NCI-H524 treated with DMSO at 0.1 percent for 48 hours (cell line): ENCODE measurements around the gene MLLT3.

Source experiments
- DNase-seq: peaks from one replicate; lab custom pipeline; 2025; lab: John Stamatoyannopoulos, UW

The MLLT3 gene

DNA sequence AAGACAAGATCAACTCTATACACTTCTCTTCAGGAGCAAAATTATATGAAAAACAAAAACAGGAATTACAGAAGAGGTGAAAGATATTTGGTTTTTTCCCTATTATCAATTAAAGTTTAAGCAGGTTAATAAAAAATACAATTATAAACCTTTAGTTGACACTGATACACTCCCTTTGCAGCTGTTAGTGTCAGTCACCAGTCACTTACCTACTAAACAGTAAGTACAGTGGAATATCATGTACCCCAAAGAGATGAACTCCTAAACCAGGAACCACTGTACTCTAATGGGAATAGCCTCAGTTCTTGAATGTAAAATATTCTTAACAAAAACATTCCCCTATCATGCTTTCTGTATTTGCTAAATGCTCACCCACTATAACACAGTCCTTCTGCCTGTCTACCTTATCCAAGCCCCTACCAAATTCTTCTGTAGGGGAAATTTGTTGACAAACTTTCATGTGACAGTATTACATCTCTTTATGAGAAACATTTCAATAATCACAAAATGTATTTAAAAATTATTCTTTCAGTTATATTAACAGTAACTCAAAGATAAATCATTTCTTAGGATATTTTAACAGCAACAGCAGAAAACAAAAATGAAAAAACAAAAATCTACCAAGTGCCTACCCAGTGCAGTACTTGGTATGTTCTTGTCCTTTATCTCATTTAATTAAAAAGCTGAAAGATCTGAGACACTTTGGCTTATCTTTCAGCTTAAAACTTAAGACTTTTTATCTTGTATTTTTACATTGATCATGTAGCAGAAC lies 212.8 kb downstream of the MLLT3 start:
- DNase-seq: no peak

DNA sequence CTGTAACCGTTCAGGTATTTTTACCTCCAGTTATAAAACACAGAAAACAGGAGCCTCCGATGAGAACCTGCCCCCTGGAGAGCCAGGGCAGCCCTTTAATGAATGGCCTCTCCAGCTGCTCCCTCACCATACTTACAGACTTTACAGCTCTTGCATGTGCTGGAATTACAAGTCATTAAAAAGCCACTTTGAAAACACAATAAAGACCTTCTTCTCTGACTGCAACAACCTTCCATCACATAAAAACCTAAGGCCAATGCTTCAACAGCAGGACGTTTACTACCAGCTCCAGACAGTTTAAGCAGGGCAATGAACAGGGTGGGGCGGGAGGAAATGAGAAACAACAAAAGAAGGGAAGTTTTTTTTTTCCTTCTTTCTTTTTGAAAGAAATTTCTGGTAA lies 213.8 kb downstream of the MLLT3 start:
- DNase-seq: no peak

DNA sequence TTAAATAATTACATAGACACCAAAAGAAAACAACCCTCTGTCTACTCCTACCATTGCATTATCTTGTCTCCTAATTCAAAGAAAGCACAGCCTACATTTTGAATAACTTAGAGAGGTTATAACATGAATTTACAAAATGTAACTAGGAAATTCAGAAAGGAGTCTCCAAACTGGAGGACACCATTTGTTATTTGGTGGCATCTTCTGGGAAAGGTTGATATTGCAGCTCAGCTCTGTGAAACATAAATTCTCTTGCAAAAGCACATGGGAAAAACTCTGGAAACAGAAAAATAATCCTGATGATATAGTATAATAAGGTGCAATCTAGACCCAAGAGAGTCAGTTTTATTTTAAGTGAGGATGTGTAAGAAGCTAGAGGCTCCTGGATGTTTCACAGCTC lies 215.3 kb downstream of the MLLT3 start:
- DNase-seq: no peak

DNA sequence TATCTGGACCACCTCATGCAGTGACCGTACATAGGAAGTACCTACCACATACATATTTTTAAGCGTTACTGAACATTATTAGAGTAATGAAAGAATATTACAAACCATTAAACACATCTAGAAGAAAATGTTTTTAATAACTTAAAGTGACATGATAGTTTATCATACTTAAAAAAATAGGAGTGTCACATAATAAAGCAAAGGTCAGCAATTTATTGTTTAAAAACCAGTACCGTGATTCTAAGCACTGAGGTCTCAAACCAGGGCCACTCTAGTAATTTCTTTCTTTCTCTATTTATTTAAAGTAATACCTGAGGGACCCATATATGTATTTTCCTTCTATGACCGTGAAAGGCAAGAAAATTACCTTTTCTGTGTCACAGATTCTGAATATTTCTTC lies 216.0 kb downstream of the MLLT3 start:
- no peak for DNase-seq

DNA sequence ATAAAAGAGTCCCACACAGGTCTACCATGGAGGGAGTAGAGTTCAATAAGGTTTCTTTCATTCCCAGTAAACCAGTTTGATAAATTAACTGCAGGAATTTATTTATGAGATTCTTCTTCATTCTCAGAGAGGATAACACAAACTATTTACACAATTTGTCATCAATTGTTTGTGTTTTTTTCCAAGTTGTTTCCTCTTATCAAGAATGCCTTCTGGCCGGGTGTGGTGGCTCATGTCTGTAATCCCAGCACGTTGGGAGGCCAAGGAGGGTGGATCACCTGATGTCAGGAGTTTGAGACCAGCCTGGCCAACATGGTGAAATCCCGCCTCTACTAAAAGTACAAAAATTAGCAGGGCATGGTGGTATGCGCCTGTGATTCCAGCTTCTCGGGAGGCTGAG lies 216.7 kb downstream of the MLLT3 start:
- no peak for DNase-seq

DNA sequence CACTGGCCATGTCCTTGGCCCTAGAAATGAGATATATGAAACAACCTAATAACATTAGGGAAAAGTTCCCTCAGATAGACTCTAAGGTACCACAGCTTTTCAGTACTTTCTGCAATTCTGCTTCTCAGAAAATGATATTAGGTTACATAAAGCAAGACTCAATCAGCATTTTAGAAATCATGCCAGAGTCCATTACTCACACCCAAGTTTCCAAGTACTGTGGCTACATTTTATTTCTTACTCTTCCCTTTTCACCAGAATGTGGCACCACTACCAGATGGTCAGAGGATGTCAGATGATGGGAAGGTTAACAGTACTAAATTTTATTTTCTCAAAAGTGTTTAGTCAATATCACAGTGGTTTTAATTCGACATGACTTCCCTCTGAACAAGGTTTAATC lies 217.2 kb downstream of the MLLT3 start:
- DNase-seq: no peak

DNA sequence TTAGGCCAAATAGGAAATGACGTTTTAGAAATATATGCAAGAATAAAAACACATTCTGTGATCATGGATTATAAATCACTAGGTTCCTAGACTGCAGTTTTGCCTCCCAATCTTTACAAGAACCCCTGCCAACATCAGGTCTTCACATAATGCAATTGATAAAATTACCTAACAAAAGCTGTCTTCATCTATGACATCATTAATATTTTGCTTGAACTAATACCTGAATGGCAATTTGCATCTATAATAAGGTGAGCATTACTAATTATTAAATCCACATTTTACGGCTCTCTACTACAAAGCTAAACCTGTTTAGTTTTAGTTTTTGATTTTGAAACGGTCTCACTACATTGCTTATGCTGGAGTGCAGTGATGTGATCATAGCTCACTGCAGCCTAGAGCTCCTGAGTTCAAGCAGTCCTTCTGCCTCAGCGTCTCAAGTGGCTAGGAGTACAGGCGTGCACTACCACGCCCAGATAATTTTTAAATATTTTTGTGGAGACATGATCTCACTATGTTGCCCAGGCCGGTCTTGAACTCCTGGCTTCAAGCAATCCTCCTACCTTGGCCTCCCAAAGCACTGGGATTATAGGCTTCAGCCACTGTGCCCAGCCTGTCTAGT lies 218.0 kb downstream of the MLLT3 start:
- DNase-seq: no peak

DNA sequence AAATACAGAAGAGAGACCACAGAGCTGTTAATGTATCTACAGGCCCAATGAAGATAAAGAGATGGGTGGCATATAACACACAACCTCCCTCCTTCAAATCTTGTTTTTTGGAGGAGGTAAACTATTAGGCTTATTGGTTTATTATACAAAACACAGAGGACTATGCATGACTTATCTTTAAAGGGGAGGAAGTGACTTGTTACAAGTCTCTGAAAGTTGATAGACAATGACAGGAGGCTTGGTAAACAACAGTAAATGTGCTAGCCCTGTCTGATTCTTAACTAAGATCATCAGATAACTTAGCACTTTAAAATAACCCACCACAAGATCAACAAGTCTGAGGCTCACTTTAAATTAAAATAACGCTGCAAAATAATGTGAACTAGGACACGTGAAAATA lies 219.0 kb downstream of the MLLT3 start:
- no peak for DNase-seq

DNA sequence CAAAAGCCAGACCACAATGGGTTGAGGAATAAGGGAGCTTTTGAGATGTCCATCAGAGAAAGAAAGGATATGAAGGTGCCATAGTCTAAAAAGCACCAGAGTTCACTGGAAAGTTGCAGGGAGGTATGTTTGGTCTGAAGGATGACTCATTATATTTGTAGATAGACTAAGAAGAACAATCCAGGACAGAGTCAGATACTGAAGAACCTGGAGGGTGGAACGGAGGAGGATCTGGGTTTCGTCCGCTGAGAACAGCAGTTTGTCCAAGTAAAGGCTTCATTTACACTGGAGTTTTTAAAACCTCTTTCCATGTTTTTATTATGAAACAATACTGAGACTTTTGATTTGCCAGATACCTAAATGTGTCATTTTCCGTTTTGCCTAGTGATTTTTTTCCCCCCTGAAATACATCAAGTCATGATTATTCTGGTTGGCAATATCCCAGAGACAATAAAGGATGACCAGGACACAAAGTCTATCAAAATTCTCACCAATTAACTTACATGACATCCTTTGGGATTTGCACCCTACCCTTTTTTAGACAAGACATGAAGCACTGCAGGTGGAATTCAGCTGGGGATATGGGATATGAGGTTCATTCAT lies 219.9 kb downstream of the MLLT3 start:
- no peak for DNase-seq

DNA sequence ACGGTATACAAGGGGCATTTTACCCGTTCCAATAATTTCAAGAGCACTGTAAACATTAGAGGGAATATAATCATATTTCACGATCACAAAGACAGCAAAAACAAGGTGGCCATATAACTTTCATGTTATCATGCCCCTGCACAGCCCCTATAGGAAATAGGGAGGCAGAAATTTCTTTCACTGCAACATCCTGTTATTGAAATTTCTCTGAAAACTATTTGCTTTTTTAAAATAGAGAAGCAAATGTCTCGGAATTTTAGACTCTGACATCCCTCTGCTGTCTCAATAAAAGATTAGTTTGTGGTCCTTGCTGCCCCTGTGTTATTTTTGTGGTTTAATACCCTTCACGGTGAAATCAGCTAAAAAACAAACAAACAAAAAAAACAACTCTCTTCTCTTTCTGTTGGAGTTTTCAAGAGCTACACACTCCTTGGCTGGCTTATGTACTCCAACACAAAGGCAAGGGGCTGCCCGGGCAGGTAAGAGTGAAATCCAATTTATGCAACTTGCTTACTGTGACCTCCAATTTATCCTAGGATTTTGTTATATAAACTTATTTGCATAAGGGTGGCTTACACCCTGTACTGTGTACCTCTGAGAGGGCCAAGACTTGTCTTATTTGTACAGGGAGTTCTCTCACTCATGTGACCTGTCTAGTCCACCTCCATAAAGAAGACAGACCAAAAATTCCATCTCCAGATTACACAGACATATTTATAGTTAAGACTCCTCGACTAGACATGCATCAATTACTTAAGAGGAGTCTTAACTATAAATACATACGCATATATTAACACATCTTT lies 223.6 kb downstream of the MLLT3 start:
- no peak for DNase-seq

DNA sequence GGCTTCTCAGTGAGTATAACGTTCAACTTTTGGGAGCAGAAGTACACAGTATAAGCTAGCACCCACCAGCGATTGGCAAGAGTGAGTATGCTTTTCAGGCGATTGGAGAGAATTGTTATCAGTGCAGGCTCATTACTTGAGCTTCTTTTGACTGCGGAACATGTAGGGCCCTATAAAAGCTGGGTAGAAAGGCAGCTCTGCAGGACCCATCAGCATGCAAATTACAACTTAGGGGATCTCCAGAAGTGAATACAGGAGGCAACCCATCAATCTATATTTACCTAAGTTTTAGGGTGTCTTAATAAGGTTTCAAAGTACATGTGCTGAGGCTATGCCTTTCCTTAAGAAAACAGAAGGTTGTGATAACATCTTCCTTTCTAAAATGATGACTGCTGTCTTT lies 225.0 kb downstream of the MLLT3 start:
- DNase-seq: no peak

DNA sequence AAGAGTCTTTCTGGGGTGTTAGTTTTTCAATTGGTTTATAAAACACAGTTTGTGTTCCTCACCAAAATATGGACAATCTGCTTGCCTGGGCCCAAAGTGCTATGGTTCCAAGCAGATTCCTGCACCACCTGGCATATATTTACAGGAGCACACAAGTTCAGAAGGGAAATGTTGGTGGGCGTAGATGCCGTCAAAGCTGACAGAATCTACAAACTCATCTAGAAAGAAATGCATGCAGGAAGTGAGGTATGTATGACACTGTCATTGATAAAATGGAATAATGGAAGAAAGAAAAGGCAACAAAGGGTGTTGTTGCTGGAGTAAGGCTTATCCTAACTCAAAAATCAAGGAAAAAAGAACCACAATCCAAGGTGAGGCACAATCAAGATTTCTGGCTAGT lies 225.8 kb downstream of the MLLT3 start:
- DNase-seq: no peak

DNA sequence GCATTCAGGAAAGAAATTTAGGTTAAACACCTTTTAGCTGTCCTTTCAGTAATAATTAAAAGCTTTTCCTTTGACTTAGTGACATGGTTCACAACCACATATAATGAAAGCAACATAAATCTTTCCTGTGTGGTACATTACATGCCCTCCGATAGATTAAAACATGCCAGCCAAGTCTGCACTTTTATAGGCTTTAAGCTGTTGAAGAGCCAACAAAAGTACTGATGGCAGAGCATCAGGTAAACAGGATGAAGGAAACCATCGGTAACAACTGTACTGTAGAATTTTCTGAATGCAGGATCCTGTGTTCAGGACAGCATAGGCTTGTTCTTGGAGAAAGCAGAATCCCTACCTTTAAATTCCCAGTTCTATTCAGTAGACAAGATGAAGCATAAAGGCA lies 226.6 kb downstream of the MLLT3 start:
- no peak for DNase-seq

DNA sequence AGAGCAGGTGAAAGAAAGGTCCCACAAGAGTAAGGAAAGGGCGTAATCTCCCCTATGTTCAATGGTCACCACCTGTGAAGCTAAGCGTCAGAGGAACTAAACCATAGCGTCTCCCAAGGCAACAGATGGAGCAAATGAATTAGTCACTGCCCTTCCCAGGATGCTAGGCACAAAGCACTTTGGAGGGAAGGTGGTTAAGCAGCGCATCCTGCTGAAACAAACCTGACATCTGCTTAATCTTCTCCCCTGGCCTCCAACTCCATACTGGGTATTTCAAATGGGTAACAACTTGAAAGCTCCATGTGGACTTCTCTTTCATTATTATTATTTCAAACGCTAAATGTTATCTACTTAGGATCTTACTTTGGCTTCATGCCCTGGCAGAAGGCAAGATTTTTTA lies 227.3 kb downstream of the MLLT3 start:
- peak; percentile 78 for DNase-seq

DNA sequence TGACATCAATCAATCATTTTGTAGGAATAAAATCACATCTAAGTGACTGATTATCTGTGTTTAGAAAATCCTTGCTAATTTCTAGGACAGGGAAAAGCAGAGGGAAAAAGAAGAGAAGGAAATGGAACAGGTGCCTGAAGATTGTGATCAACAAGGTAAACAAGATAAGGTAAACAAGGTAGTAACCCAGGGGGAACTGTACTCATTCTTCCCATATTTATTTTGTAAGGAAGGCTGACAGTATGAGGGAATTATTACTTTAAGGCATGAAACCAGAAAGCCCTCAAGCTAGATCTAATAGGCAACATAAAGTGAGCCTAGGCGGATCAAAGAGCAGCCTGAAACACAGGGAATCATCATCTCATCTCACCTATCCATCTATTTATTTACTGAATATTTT lies 231.1 kb downstream of the MLLT3 start:
- DNase-seq: no peak

DNA sequence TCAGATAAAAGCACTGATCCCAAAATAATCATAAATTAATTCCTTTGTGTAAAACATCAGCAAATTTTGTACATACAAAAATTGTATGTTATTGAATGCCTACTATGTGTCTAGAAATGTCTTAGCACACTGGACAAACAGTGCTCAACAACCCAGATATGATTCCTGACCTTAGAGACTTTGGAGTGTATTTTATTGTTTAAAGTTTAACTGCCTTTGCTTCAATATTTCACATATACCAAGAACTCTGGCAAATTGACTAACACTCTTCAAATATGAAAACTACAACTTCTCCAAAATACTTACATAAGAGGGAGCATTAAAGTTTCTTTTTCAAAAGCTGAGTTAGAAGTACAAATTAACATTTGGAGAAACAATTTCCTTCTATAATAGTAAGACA lies 231.9 kb downstream of the MLLT3 start:
- no peak for DNase-seq

DNA sequence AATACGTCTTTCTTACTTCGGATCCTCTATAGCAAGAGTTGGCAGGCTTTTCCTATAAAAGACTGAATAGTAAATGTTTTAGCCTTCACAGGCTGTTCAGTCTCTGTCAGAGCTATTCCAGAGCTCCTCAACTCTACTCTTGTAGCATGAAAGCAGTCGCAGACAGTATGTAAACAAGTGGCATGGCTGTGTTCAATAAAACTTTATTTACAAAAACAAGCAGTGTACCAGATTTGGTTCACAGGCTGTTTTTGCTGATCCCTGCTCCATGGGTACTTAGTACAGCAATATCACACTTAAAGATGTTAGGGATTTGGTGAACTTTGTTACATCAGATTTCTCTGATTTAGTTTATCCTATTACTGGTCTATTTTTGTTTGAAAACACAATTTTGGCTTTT lies 235.2 kb downstream of the MLLT3 start:
- DNase-seq: no peak

DNA sequence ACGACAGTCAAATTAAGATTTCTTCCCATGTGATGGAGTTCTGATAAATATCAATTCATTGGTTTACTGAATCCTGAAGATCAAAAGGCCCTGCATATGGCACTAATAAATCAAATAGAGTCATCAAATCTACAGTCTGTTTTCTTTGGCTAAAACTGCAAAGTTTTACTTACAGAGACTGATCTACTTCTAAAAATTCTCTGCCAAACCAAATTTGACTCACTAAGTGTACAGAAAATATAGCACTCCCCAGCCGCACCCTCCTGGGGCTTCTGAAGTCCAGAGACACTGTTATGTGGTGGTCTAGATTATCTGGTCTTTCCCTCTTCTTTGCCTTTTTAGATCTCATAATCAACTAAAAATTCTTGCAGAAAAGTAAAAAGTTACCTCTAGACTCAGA lies 237.7 kb downstream of the MLLT3 start:
- no peak for DNase-seq

DNA sequence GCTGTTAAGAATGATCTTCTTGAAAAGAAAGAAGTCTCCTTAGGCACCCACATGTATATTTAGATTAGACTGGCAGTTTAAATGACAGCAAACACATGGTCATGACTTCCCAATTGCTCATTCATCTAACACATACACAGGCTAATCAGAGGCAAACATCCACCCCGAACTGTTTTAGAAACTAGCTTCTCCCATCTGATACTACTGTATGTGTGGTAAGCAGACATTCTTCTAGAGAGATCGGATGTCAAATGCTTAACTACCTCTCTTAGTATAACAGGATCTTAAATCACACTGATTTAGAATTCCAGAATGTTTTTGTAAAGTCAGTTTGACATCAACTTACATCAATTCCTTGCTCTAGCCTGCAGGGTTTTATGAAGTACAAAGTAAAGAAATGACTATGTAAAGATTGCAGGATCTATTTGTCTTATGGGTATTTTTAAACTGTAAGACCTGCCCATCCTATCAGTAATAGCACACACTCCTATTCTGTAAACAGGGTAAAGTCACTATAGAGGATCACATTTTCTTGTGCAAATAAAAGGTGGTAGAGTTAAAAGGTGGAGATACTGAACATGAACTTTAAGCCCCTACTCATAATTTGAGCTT lies 239.7 kb downstream of the MLLT3 start:
- no peak for DNase-seq

DNA sequence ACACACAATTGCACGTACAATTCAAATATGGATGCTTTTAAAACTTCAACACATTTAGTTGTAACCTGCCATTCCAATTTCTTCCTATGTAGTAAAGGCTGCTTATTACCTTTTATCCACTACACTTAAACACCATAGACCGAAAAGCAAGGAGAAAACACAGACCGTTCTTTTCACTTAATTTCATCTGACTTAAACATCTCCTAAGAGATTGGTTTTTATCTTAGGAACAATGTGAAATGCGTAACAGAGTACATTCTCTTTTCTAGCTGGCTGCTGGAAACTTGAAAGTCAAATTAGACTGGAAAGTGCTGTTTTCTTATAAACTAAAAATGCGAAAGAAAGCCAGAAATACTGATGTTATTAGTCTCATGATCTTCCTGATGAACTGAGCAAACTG lies 241.8 kb downstream of the MLLT3 start:
- DNase-seq: no peak

DNA sequence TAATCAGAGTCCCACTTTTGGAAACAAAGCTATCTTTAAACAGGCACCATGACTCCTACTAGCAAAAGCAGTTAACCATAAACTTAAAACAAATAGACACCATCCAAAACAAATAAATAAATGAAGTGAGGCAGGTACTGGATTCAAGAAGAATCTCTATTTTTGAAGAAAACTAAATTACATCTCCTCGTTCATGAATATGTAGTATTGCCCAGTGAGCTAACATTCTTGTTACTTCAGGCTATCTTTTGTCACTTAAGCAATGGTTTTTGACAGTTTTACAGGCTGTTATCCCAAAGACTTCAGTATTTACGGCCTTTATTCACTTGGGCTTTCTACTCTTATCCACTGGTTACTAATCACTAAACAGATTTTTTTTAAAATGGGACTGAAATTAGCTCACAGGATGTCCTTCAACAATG lies 242.5 kb downstream of the MLLT3 start:
- DNase-seq: no peak

DNA sequence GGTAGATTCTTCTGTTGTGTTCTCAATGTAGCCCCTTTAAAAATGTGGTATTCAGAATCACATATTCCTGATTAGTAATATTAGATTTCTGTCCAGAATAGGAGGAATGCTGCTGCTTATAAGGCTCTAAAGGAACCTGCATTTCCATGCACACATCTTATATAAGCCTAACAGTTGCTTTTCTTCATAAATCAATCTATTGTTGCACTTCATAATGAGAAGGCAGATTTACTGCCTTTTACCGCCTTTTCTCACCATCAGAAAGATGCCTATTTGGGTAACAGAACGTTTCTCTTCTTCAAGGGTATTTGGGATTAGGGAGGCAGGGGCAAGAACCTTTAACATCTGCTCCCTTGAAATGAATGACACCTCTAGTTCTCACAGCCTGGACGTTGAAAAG lies 243.4 kb downstream of the MLLT3 start:
- peak; percentile 41 for DNase-seq
